Measurements from ENCODE around the gene CFL2. TPM values are rescaled to one million over a fixed set of nuclear protein-coding genes. Genes with fewer than 3 reads are reported as not detected.
"Not testable (repeated sequence)": the region's sequence is repeated elsewhere in the genome, so short reads cannot be mapped to it uniquely, and the experiment has no call there.

The CFL2 gene
- total RNA-seq, 1 experiment from 2014 or later, result 61.0 TPM

DNA sequence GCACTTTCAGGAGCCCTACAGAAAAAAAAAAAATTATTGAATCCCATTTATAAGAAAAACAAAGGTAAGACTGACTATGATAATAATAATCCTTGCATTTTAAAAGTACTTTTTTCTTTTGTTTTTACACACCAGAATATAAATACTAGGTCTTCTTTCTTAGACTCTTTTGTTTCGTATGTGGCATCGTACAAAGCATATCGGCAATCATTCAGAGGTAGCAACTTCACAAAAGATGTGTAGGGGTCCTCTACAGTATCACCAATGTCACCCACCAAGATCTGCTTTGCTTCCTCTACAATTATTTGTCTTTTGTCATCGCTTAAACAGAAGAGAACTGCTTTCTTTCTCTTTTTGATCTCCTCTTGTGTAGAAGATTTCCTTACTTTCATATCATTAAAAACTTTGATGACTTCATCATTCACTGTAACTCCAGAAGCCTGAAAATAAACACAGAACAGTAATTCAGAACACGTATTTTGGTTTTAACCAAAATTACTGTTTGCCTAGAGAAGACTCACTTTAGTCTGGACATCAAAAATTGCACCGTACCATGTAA is 1.2 kb downstream of the CFL2 start:
- no peak for DNase-seq (ENCODE audit: low spot score)
- in situ Hi-C loops (cut with HindIII; ENCODE audit: low sequenced_read_pairs), result no loop called here

DNA sequence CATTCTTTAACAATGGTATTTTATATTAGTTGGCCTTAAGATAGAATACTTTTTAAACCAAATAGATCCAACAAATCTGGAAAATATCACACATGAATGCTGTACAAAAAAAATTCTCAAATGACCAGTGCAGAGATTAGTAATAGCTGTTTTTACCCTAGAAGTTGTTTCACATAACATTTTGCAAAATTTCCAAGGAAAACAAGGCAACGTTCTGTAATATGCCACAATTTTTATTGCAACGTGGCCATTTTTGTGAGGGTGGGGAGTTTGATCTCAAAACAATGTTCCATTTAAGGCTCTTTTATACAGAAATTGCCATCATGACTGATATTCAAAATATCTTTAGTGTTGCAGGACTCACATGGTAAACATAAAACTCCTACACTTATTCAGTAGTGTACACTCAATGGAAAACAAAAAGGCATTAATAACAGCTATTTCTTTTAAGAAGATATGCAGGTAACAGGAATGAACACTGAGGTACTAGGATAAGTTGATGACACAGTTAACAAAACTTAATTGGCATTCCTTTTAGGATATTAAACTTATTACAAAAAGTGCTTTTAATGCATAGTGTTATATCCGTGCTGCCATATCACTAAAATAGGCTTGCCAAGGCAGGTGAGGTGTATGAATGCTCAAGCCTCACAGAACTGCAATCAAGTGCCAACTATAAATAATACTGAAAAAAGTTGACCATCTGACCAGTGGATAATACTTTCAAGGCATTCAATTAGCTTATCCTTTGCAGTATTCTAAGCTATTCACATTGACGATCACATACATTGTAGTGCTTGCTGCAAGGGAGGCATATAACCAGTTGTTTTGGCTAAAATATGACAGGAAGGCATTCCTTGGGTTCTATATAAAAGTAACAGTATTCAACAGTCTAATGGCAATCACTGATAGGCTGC is 2.3 kb downstream of the CFL2 start:
- in situ Hi-C loops (cut with HindIII; ENCODE audit: low sequenced_read_pairs), result no loop called here

DNA sequence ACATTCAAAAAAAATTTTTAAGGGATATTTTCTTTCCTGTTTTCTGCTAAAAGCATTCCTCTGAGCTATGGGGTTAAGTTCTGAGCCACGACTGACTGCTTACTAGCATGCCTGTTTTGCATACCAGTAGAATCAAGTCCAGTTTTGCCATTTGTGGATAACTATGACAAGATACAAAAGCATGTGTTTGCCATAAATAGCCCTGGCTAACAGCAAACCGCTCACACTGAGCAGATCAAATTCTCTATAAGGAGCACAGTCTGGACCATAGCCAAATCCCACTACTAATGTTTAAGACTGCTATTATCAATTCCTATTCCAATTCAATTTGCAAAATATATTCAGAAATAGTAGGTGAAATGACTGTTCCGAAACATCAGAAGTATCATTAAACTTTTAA is 3.2 kb downstream of the CFL2 start:
- in situ Hi-C loops (cut with HindIII; ENCODE audit: low sequenced_read_pairs), result no loop called here
- DNase-seq (ENCODE audit: low spot score), result peak; percentile 75

More for the DNA sequence above, 2.3 kb downstream of the CFL2 start:
- peak; percentile 22 for DNase-seq (ENCODE audit: low spot score)

DNA sequence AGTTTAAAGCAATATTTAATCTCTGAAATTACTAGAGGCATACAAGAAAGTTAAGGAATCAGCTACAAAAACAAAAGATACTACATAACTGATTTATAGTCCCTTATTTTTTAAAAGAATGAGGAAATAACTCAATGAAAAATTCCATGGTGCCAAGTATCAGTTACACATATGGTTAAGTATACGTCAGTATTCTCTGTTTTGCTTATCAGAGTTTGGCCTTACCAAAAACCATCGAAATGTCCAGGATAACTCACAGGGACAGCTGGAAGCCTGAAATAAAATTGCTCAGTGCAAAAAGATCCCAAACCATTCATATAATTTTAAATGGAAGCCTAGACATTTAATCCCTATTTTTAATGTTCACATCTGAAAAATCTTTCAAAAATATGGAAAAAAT is 3.6 kb downstream of the CFL2 start:
- in situ Hi-C loops (cut with HindIII; ENCODE audit: low sequenced_read_pairs), result no loop called here
- DNase-seq (ENCODE audit: low spot score), result peak; percentile 21

DNA sequence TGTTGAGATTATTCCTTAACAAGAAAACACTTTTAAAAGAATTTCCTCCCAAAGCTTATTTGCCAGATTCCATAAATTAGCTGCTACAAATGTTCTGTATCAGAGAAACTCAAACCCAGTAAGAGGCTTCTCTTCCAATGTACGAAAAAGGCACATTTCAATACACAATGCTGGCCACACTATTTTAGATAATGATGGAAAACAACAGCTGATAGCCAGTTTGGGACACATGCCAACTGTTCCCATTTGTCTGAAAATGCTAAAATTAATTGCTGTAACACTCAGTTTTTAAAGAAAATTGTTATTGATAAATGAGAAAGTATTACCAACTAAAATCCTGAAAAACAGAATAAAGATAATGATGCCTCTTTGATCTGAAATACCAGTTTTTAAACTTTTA is 4.4 kb downstream of the CFL2 start:
- peak; percentile 46 for DNase-seq (ENCODE audit: low spot score)
- in situ Hi-C loops (cut with HindIII; ENCODE audit: low sequenced_read_pairs), result no loop called here

DNA sequence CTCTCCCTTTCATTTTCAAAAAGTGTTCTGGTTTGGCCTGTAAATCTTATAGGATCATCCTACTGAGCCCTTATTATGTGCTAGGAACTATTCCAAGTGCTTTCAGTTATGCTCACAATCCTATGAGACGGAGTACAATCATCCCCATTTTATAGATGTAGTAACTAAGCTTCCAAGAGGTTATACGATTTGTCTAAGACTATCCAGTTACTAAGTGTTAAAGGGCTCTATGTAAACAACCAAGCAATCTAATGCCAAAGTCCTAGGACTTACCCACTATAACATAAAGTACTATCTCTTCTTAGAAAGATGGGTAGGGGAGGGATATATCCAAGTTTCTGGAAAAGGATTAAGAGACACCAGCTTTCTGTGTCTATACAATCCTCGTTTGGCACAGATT is 6.7 kb downstream of the CFL2 start:
- in situ Hi-C loops (cut with HindIII; ENCODE audit: low sequenced_read_pairs), result no loop called here
- DNase-seq (ENCODE audit: low spot score), result no peak

DNA sequence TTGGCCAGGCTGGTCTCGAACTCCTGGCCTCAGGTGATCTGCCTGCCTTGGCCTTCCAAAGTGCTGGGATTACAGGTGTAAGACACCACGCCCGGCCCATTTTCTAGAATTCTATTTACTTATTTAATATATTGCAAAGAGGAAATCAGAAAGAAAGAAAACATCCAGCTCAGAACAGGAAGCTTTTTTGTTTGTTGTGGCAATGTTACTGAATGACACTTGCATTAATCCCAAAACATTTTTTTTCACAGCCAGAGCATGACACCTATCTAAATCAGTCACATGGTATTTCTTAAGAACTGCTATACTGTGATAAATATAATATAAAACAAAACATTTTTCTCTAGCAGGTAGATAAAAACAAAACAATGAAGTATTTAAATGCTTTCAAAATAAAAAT is 12.6 kb downstream of the CFL2 start:
- in situ Hi-C loops (cut with HindIII; ENCODE audit: low sequenced_read_pairs), result no loop called here
- no peak for DNase-seq (ENCODE audit: low spot score)

DNA sequence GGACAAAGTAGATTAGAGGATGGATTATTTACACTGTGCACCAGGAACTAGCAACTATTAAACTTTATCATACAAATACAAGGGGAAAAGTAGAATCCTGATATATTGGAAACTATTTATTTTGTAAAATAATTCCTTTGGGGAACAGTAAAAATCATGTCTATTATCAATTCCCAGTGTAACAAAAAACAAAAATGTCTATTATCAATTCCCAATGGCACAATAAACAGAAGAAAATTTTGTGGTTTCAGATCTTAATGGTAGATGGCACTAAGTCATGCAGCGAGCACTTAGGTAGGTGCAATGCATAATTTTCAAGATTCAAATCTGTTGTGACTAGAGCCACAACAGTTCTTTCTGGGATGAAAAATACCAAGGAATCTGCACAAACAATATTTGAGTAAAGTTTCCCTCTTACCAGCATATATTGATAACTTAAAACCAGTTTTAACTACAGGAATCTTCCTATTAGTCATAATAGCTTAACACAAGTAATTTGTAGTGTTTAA is 13.7 kb downstream of the CFL2 start:
- in situ Hi-C loops (cut with HindIII; ENCODE audit: low sequenced_read_pairs), result no loop called here
- DNase-seq (ENCODE audit: low spot score), result no peak

DNA sequence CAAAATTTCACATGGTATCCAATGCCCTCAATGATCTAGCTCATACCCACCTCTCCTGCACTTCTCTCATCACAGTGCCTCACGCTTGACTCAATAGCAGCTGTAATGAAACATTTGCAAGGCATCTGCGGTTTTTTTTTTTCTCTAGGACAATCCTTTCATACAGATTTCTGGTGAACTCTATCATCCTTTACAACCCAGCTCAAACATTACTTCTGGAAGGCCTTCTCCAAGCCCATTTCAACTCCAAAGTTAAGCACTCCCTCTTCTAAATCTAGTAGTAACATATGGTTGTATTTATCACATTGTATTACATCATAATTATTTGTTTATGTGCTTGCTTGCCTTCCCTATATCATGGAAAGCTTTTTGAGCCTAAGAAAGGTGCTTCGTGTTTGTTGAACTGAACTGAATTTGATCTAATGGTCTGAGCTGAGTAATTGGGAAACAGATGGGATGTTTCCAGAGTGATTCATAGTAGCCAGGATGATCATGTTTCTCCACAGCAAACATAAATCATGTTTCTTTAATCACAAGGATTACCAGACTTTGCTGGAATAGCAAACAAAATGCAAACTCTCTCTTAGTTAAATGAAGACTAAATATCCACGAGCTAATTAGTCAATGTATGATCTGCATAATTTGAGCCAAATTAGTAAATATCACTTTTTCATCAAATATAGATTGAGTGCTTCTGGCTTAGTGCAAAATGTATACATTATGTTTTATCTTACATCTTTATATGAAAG is 14.3 kb downstream of the CFL2 start:
- in situ Hi-C loops (cut with HindIII; ENCODE audit: low sequenced_read_pairs), result no loop called here
- DNase-seq (ENCODE audit: low spot score), result no peak

DNA sequence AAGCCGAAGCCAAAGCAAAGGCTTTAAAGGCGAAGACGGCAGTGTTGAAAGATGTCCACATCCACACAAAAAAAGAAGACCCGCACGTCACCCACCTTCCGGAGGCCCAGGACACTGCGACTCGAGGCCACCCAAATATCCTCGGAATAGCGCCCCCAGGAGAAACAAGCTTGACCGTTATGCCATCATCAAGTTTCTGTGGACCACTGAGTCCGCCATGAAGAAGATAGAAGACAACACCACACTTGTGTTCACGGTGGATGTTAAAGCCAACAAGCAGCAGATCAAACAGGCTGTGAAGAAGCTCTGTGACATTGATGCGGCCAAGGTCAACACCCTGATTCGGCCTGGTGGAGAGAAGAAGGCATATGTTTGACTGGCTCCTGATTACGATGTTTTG is 20.2 kb downstream of the CFL2 start:
- in situ Hi-C loops (cut with HindIII; ENCODE audit: low sequenced_read_pairs); DNase-seq (ENCODE audit: low spot score): not testable (repeated sequence)

DNA sequence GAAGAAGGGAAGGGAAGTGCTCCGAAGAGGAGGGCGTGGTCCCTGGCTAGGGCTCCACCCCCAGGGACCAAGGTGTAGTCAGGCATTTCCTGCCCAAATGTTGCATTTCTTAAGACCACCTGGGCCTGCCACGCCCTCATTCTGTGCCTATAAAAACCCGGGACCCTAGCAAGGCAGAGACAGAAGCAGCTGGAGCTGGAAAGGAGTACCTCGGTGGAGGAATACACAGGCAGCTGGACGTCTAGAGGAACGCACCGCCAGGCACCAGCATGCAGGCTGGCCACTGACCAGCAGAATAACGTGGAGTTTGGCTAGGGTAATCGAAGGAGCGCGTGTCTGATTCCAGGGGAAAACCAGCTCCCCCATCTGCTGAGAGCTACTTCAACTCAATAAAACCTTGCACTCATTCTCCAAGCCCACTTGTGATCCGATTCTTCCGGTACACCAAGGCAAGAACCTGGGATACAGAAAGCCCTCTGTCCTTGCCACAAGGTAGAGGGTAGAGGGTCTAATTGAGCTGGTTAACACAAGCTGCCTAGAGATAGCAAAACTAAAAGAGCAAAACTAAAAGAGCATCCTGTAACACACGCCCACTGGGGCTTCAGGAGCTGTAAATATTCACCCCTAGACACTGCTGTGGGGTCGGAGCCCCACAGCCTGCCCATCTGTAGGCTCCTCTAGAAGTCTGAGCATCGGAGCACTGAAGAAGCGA is 21.0 kb downstream of the CFL2 start:
- in situ Hi-C loops (cut with HindIII; ENCODE audit: low sequenced_read_pairs), result no loop called here
- peak; percentile 63 for DNase-seq (ENCODE audit: low spot score)

DNA sequence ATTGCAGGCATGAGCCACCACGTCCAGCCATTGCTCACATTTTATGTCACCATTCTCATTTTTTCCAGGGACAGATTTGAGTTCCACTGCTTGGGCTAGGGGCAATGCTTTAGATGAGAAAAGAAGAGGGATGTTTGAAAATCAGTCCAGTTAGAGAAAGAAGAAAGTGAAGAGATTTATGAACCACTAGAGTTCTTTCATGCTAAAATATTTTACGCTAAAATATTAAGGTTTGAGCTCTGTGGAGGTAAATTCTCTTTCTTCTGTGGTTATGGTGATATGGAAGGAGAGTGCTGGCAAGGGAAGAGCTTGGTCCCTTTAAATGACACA is 21.5 kb downstream of the CFL2 start:
- in situ Hi-C loops (cut with HindIII; ENCODE audit: low sequenced_read_pairs), result no loop called here
- no peak for DNase-seq (ENCODE audit: low spot score)

DNA sequence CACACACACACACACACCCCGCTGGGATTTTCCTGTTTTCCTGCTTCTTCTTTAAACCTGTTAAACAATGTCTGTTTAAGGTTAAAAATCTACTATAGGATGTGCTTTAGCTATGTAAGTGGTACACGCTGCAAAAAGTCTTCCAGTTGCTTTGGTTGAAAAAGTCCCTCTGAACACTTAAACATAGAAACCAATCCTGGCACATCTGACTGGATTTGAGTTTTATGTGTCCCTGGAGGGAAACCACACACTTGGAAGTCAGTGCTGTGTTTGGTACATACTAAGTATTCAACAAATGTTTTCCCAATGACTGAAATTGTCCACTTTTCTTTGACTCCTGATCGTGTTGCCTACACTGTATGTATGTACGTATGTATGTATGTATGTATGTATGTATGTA is 22.0 kb downstream of the CFL2 start:
- in situ Hi-C loops (cut with HindIII; ENCODE audit: low sequenced_read_pairs), result no loop called here
- no peak for DNase-seq (ENCODE audit: low spot score)

DNA sequence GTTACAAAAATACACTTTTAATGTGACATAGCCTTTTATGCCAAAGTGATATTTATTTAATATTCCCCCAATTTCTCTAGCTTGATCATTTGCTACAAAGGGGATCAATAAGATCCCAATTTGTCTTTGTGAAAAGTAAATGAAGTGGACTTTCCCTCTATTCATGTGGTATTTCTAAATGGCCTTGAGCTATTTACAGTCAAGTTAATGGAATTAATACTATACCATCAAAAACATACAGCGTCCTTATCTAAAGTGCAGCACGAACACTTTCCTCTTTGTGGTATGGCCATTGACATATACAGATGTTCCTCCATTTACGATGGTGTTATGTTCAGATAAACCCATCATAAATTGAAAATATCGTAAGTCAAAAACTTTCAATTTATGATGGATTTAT is 23.2 kb downstream of the CFL2 start:
- no peak for DNase-seq (ENCODE audit: low spot score)
- in situ Hi-C loops (cut with HindIII; ENCODE audit: low sequenced_read_pairs), result no loop called here

DNA sequence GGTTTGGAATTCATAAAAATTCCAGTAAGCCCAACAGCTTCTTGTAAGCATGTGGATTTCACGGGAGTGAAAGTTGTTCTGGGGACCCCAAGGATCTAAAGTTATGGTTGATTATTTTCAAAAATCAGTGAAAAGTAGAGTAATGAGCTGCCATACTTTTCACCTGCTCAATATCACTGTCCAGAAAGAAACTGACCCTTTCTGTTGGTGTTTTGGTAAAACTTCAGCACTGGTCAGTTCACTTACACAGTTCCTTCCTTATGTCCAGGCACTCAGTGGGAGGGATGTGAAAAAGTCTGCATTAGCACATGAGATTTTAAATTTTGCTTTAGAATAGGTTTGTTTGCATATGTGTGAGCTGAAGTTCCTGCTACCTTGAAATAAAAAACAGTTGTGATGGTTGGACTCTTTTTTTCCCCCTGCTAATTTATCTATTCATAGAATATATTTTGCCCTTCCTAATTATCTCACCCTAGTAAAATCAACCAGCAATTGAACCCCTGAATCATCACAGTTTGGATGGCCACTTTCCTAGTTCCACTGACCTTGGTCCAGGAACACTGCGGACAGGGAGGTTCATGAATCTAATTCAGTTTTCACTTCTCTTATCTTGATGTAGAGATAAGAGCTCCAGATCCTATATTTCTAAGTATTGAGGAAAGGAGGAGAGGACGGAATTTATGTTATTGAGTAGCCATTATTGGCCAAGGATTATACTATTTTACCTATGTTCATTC is 25.8 kb downstream of the CFL2 start:
- in situ Hi-C loops (cut with HindIII; ENCODE audit: low sequenced_read_pairs), result no loop called here

DNA sequence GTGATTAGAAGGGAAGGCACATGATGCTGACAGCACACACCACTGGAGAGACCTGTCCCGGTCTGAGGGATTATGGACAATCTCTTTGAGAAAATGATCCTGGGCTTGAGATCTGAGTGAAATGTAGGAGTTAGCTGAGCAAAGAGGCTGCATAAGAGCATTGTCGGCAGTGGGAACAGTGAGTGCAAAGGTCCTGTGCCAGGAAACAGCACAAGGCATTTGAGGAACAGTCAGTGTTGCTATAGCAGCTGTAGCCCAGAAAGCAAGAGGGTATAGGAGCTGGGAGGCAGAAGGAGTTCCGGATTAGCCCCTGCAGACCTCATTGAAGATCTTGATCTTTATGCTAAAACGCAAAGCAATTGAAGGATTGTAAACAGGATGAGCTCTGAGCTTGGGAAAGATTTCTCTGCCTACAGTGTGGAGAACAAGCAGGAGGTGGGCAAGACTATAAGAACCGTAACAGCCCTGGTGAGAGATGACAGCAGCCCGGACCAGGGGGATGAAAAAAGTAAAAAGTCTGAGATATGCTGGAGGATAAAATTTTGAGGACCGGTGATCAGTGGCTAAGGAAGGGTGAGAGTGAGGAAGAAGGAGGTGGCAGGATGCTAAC is 28.5 kb downstream of the CFL2 start:
- in situ Hi-C loops (cut with HindIII; ENCODE audit: low sequenced_read_pairs), result no loop called here

More for the DNA sequence above, 25.8 kb downstream of the CFL2 start:
- DNase-seq (ENCODE audit: low spot score), result no peak

DNA sequence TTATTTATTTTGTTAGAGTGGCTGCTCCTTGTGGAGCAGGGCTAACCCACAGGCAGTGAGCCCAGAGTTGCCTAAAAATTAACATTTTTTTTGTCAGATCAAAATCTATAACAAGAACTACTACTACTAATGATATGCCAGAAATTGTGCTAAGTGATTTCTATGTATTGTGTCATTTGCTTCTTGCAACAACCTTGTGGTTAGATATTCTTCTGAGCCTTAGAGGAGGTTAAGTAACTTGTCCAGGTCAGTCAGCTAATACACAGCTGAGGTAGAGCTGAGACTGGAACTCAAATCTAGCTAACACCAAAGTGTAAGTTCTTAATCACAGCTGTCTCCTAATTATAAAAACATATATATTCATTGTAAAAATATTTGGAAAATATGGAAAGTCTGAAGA is 29.8 kb downstream of the CFL2 start:
- DNase-seq (ENCODE audit: low spot score), result no peak
- in situ Hi-C loops (cut with HindIII; ENCODE audit: low sequenced_read_pairs), result no loop called here

More for the DNA sequence above, 28.5 kb downstream of the CFL2 start:
- DNase-seq (ENCODE audit: low spot score), result no peak

DNA sequence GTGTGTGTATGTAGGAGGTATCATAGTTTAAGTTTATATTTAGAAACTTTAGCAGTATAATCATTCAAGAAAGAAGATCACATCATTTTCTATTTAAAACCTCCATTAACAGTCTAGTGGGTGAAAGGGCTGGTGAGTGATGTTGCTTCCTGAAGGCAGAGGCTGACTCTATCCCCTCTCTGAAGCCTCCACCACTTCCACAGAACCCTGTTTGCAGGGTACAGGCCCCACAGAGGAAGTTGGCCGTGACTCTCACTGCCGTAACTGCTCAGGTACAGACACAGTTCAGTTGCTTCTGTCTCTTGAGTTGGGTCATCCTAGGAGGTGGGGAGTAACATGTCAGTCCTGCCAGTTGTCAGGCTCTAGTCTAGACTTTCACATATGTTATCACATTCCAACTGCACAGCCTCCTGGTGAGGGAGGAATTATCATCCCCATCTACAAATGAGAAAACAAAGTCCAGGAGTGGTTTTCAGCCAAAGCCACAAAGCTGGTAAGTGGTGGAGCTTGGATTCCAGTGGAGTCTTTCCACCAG is 31.5 kb downstream of the CFL2 start:
- DNase-seq (ENCODE audit: low spot score), result no peak
- in situ Hi-C loops (cut with HindIII; ENCODE audit: low sequenced_read_pairs), result no loop called here
